GM12801 (cell line): ENCODE results near the gene INTS15.

Source experiments
- TF ChIP-seq, protein P1 (sequence below): IDR thresholded peaks from one replicate; pipeline ENCODE4 v1.5.1; 2011; ENCODE audit warnings: control low read depth; ENCODE audit not compliant: insufficient read length; ENCODE audit errors: extremely low read depth

Gene INTS15

DNA sequence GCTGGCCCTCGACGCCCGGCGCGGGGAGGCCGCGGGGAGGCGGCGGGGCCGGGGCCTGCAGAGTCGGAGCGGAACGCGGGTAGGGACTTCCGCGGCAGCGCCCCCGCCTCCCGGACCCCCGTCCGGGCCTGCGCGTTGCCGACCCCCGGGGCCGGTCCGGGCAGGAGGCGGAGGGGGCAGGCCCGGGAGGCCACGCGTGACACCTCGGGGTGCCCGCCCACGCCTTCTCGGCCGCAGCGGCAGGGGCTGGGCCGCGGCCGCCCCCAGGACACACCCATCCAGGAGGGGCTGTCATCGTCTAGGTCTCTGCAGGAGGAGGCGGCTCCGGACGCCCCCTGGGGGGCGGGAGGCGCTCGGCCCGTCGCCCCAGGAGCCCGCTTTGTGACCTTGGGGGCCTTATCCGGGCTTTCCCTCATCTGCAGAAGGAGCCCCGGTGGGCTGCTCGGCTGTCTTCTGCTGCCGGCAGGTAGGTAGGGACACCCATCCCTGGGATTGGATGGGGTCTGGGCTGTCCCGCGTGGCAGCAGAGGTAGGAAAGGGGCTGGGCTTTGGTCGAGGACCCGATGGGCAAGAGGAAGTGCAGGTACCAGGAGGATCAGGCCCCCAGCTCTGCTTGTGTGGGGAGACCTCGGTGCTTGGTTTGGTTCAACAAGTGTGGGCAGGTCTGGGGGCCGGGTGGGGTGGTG lies 47.9 kb downstream of the INTS15 start:
- TF ChIP-seq, protein P1, sequence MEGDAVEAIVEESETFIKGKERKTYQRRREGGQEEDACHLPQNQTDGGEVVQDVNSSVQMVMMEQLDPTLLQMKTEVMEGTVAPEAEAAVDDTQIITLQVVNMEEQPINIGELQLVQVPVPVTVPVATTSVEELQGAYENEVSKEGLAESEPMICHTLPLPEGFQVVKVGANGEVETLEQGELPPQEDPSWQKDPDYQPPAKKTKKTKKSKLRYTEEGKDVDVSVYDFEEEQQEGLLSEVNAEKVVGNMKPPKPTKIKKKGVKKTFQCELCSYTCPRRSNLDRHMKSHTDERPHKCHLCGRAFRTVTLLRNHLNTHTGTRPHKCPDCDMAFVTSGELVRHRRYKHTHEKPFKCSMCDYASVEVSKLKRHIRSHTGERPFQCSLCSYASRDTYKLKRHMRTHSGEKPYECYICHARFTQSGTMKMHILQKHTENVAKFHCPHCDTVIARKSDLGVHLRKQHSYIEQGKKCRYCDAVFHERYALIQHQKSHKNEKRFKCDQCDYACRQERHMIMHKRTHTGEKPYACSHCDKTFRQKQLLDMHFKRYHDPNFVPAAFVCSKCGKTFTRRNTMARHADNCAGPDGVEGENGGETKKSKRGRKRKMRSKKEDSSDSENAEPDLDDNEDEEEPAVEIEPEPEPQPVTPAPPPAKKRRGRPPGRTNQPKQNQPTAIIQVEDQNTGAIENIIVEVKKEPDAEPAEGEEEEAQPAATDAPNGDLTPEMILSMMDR: no peak

DNA sequence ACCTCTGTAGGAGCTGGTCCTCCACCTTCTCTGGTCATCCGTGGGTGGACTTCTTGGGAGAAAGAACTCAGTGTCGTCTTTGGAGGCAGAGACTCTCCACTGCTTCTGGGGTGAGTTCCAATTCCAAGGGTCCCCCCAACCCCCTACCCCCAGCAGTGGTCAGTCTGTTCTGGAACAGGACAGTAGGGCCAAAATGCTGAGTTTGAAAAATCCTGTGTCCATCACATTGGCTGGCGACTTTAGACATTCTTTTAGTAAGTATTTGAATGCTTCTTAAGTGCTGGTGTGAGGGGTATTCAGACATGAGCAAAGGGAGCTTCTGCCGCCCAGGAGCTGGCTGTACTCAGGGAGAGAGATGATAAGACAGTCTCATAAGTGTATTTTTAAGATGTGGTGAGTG lies 49.2 kb downstream of the INTS15 start:
- TF ChIP-seq, protein P1: no peak

DNA sequence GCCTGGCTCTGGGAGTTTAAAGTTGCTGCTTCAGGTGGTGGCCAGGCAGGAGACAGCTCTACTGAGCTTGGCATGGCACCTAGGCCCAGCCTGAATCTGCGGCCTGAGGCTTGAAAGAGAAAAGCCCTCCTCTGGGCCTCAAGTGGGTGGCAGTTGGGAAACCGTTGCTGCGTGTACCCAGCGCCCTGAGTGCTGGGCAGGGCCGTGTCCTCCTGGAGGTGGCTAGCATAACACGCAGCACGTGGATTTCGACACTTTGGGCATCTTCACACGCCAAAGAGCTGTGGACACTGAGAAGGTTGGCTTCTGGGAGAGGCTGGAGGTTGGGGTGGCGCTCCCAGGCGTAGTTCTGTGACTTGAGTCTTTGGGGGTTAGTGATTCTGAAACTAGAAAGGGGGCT lies 49.8 kb downstream of the INTS15 start:
- TF ChIP-seq, protein P1: no peak

DNA sequence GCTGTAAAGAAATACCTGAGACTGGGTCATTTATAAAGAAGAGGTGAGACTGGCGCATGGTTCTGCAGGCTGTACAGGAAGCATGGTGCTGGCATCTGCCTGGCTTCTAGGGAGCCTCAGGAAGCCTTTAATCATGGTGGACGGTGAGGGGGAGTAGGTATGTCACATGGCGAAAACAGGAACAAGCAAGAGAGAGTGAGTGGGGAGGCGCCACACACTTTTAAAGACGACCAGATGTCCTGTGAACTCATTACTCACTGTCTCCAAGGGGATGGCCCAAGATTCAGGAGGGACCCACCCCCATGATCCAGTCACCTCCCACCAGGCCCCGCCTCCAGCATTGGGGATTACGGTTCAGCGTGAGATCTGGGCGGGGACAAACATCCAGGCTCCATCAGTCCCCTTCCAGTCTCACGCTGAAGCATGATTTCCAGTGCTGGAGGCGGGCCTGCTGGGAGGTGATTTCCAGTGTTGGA lies 50.5 kb downstream of the INTS15 start:
- TF ChIP-seq, protein P1: no peak

DNA sequence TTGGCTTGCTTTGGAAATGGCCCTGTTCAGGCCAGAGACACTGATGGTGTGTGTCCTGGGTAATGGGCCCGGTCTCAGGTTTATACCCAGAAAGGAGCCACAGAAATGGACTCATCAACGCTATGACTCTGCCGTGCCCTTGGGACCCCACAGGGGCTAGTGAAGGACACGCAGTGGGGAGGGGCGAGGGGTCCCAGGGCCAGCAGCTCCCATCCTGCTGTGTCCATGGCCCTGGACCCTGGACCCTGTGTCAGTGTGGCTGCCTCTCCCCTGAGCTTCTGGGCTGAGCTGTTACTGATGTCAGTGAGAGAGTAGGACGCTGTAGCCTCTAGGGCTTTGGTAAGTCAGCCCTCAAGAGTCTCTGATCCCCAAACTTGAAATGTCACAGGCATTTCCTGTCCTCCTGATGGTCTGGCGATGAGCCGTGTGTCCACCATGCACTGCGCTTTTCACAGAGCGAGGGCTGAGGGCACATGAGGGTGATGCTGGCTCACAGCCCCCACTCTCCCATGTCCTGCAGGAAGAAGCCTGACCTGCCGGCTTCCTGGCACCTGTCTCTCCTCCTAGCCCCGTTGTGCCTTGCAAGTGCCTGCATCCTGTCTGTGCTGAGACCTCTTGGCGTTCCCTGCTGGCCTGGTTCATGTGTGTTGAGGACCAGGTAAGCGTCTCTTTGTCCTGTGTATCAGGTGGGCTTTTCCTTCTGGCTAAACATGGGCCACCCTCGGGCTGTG lies 51.6 kb downstream of the INTS15 start:
- TF ChIP-seq, protein P1: no peak

DNA sequence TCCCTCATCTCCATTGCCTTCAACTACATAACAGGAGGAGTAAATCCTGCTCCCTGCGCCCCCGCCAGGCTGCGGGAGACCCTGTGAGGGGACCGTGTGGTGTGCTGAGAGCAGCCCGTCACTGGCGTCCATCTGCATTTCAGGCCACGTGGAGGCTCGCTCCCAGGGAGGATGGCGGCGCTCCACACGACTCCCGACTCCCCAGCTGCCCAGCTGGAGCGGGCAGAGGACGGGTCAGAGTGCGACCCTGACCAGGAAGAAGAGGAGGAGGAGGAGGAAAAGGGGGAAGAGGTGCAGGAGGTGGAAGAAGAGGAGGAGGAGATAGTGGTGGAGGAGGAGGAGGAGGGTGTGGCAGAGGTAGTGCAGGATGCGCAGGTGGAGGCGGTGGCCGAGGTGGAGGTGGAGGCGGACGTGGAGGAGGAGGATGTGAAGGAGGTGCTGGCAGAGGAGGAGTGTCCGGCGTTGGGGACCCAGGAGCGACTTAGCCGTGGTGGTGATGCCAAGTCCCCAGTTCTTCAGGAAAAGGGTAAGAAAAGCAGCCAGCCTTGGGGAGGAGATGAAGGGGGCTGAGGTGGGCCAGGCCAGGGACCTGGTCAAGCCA lies 52.5 kb downstream of the INTS15 start:
- TF ChIP-seq, protein P1: no peak

DNA sequence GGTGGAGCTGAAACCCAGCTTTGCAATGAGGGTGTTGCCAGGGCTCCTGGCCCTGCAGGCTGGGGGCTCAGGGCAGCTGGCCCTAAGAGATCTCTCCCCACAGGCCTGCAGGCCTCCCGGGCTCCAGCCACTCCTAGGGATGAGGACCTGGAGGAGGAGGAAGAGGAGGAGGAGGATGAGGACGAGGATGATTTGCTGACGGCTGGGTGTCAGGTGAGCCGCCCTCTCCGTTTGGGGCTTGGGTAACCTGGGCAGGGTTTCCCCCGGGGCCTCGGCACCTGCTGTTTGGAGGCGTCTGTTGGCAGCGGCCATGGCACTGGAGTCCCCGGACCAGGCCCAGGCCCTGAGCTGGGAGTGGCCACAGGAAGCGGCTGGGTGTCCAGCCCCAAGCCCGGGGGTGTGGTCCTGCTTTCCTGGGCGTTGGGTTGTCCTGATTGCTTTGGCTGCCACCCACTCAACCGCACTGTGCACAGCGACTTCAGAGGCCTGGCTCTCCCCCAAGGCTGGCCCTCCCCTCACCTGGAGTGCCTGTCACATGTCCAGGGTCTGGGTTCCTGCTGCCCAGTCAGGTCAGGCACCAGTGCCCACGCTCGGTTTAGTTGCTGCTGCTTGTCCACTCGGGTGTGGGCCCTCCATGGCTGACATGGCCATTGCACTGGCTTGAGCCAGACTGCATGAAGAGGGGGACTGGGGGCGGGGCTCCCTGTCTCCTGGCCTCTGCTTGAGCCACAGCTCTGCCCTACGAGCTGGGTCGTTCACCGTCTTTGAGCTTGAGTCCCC lies 53.2 kb downstream of the INTS15 start:
- TF ChIP-seq, protein P1: no peak
